Keratinocyte (primary cell): Measurements from ENCODE around the gene UBQLN1. TPM values are rescaled to one million over a fixed set of nuclear protein-coding genes. Genes with fewer than 3 reads are reported as not detected.
"Not testable (repeated sequence)": the region's sequence is repeated elsewhere in the genome, so short reads cannot be mapped to it uniquely, and the experiment has no call there.

Experiments
- DNase-seq: peaks from one replicate; pipeline ENCODE4 v3.0.0-alpha.2; 2011; ENCODE audit warnings: low read depth, missing footprints, low spot score
- FAIRE-seq: peaks from 2 replicates; lab custom pipeline; 2011; peaks lifted over from hg19 to GRCh38; lab: Jason Lieb, UNC
- H2AFZ ChIP-seq: 2 replicates; pipeline ENCODE4 v1.6.0; 2012; ENCODE audit warnings: low read length, control low read depth, inconsistent platforms; ENCODE audit not compliant: control insufficient read depth
- H3K27ac ChIP-seq: 2 replicates; pipeline ENCODE4 v1.5.1; 2011; ENCODE audit warnings: low read length; ENCODE audit not compliant: control insufficient read depth, insufficient read depth
- H3K27me3 ChIP-seq: 3 replicates; pipeline ENCODE4 v1.6.0; 2011; ENCODE audit warnings: low read length; ENCODE audit not compliant: control insufficient read depth, insufficient read depth; ENCODE audit errors: extremely low read depth
- H3K36me3 ChIP-seq, 2 experiments: 2 replicates in 1 of 2; 3 replicates in 1 of 2; pipeline ENCODE4 v1.5.1; 2011; ENCODE audit warnings: low read length in 2 of 2, mild to moderate bottlenecking in 1 of 2; ENCODE audit not compliant: control insufficient read depth in 2 of 2, insufficient read depth in 2 of 2; ENCODE audit errors: extremely low read depth in 1 of 2
- H3K4me1 ChIP-seq: 3 replicates; pipeline ENCODE4 v1.5.1; 2011; ENCODE audit warnings: low read length; ENCODE audit not compliant: control insufficient read depth, insufficient read depth; ENCODE audit errors: extremely low read depth
- H3K4me2 ChIP-seq: 3 replicates; pipeline ENCODE4 v1.6.0; 2011; ENCODE audit warnings: low read depth, low read length; ENCODE audit not compliant: control insufficient read depth, insufficient read depth; ENCODE audit errors: extremely low read depth
- H3K4me3 ChIP-seq, 3 experiments: fragments of 200-600 bp in 1 of 3; sonication (generic) in 1 of 3; 2 replicates in 2 of 3; 3 replicates in 1 of 3; pipeline ENCODE4 v1.5.1; 2011 to 2016; ENCODE audit warnings: low read length in 3 of 3, mild to moderate bottlenecking in 3 of 3, control low read depth in 2 of 3, inconsistent platforms in 1 of 3, low read depth in 1 of 3, mixed read lengths in 1 of 3, mixed run types in 1 of 3, moderate library complexity in 1 of 3; ENCODE audit not compliant: control insufficient read depth in 2 of 3, insufficient read depth in 2 of 3; ENCODE audit errors: extremely low read depth in 1 of 3
- H3K79me2 ChIP-seq: 2 replicates; pipeline ENCODE4 v1.6.0; 2012; ENCODE audit warnings: low read length; ENCODE audit not compliant: control insufficient read depth, insufficient read depth
- H3K9ac ChIP-seq: 3 replicates; pipeline ENCODE4 v1.6.0; 2011; ENCODE audit warnings: low read length; ENCODE audit not compliant: control insufficient read depth, insufficient read depth; ENCODE audit errors: extremely low read depth
- H3K9me1 ChIP-seq: 3 replicates; pipeline ENCODE4 v1.6.0; 2011; ENCODE audit warnings: low read length; ENCODE audit not compliant: control insufficient read depth, insufficient read depth; ENCODE audit errors: extremely low read depth
- H3K9me3 ChIP-seq: 2 replicates; pipeline ENCODE4 v1.5.1; 2012; ENCODE audit warnings: low read depth, low read length; ENCODE audit not compliant: control insufficient read depth
- H4K20me1 ChIP-seq: 3 replicates; pipeline ENCODE4 v1.6.0; 2011; ENCODE audit warnings: low read length; ENCODE audit not compliant: control insufficient read depth, insufficient read depth; ENCODE audit errors: extremely low read depth
- CTCF ChIP-seq, 3 experiments: IDR thresholded peaks in 1 of 3; conservative IDR thresholded peaks in 1 of 3; optimal IDR thresholded peaks in 1 of 3; 2 replicates in 2 of 3; 3 replicates in 1 of 3; pipeline versions ENCODE3 to v1.5.1; 2011; ENCODE audit warnings: low read length in 3 of 3, mild to moderate bottlenecking in 3 of 3, moderate library complexity in 2 of 3, control low read depth in 1 of 3, inconsistent platforms in 1 of 3; ENCODE audit not compliant: insufficient read depth in 2 of 3; ENCODE audit errors: extremely low read depth in 1 of 3
- EZH2 ChIP-seq: IDR thresholded peaks from one replicate; pipeline ENCODE4 v1.6.1; 2012; ENCODE audit warnings: inconsistent platforms, mild to moderate bottlenecking, low read length, moderate library complexity
- dilution Hi-C: fragments of 300-500 bp; cut with MboI; formaldehyde crosslinking; loops from one replicate; pipeline ENCODE4 v1.7.0; 2020; ENCODE audit warnings: low sequenced_read_pairs; ENCODE audit not compliant: extremely low pct_ligation_motif_present
- polyA plus RNA-seq, 5 experiments: library from polyadenylated mRNA; depleted of rRNA in 3 of 5; stranded (reverse) in 3 of 5; stranded (forward) in 1 of 5; unstranded in 1 of 5; fragments of >200 nt; gene quantifications; 1 replicate in 1 of 5; 2 replicates in 3 of 5; 3 replicates in 1 of 5; pipeline versions ENCODE4 v1.2.1 to v1.2.3, GENCODE V29; 2011 to 2012; ENCODE audit warnings: missing spikeins in 2 of 5, low read depth in 1 of 5, low replicate concordance in 1 of 5

The UBQLN1 gene
- polyA plus RNA-seq, 1 donor (not counting 4 experiments of a cell fraction or from before 2014, with no cell fraction given) = 145 TPM

- H3K4me1 ChIP-seq = peaks cover 26% of the 10 kb centered on the region
- FAIRE-seq (no peak), DNase-seq (no peak)
- peak overlapping the region; percentile 98 for H3K4me2 ChIP-seq
- H4K20me1 ChIP-seq = peaks cover 3% of the 10 kb centered on the region
- TF ChIP-seq EZH2 = no peak
- TF ChIP-seq CTCF (optimal IDR thresholded peaks at IDR 0.05 in 1 of 3, IDR thresholded peaks at IDR 0.05 in 1 of 3, conservative IDR thresholded peaks at IDR 0.05 in 1 of 3; ENCODE audit: extremely low read depth in 1 of 3, insufficient read depth in 2 of 3, low read length in 3 of 3) = no peak
- dilution Hi-C loops = no loop called here
- H3K27me3 ChIP-seq = no peaks in the 10 kb centered on the region
- H3K36me3 ChIP-seq = no peaks in the 10 kb centered on the region
- H3K9me3 ChIP-seq = no peaks in the 10 kb centered on the region
- peak overlapping the region; percentile 70 for H2AFZ ChIP-seq
- peaks cover 64% of the 10 kb centered on the region for H3K79me2 ChIP-seq
- H3K4me3 ChIP-seq = peak overlapping the region; percentile 94 to 98 (median 97)
- H3K9ac ChIP-seq = peak overlapping the region; percentile 99
- no peaks in the 10 kb centered on the region for H3K9me1 ChIP-seq
- H3K27ac ChIP-seq = peak overlapping the region; percentile 100
Observed at GRCh38 chr9:83706676-83707517, 861 bp downstream of the UBQLN1 start.

GRCh38 chr9:83705219-83705651 is 2.5 kb downstream of the UBQLN1 start:
- Histone ChIP-seq H3K4me3 (peak overlapping the region in 1 of 3 experiments; percentile 97), H3K79me2 (peaks cover 81% of the 10 kb centered on the region), H3K4me1 (peaks cover 29% of the 10 kb centered on the region), H4K20me1 (peaks cover 10% of the 10 kb centered on the region), H3K4me2 (peak overlapping the region; percentile 98)
- H3K9ac ChIP-seq, H3K27ac ChIP-seq, H3K9me1 ChIP-seq, H3K27me3 ChIP-seq, H2AFZ ChIP-seq, dilution Hi-C loops, FAIRE-seq, H3K36me3 ChIP-seq, H3K9me3 ChIP-seq, DNase-seq: not testable (repeated sequence)
